Hematopoietic multipotent progenitor cell treated with erythropoietin and hydrocortisone succinate and interleukin-3 and kit ligand, for 17 days (in vitro differentiated cells): Measurements from ENCODE around the gene PTCD3.

Experiments
- DNase-seq: peaks from one replicate; pipeline ENCODE4 v3.0.0-alpha.2; 2015; ENCODE audit warnings: low spot score

PTCD3 gene

DNA sequence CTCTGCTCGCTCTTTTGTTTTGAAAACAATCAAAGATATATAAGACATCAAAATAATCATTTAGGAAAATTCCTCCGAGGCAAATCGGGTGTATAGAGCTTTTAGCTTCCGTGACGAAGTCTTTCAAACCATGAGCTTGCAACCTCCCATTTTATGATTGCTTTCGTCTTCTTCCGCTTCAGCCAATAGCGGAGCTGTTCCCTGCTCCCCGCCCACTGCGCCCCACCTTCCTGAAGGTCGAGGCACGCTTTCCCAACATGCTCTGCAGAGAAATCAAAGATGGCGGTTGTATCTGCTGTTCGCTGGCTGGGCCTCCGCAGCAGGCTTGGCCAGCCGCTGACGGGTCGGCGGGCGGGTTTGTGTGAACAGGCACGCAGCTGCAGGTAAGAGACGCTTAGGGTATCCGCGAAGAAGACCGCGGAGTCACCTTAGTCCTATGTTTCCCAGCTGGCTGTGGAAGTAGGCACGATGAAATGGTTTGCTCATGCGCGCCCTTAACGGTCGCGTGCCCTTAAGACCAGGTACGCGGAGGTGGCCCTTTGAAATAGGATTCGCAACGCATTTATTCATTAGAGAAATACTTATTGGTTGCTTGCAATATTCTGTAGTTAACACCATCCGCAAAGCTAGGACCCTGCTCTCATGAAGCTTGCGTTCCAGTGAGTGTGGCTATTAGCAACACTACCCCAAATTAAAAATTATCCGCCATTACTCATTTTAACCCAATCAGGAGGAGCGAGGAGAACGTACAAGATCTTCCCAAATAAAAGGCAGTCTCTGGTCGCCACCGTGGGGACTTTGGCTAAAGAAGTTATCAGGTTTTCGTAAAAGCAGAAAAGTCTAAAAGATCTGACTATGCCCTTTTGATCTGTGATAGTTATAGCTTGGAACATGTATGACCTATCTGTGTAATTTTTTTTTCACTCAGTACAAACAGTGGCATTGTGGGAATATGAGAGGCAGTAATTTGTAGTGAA lies at the start of gene PTCD3:
PTCD3 (plus strand) TSS at position 267 of the 977 bp plus-strand sequence; CDS start at position 280, 13 bp downstream.
- DNase-seq = peak; percentile 95

DNA sequence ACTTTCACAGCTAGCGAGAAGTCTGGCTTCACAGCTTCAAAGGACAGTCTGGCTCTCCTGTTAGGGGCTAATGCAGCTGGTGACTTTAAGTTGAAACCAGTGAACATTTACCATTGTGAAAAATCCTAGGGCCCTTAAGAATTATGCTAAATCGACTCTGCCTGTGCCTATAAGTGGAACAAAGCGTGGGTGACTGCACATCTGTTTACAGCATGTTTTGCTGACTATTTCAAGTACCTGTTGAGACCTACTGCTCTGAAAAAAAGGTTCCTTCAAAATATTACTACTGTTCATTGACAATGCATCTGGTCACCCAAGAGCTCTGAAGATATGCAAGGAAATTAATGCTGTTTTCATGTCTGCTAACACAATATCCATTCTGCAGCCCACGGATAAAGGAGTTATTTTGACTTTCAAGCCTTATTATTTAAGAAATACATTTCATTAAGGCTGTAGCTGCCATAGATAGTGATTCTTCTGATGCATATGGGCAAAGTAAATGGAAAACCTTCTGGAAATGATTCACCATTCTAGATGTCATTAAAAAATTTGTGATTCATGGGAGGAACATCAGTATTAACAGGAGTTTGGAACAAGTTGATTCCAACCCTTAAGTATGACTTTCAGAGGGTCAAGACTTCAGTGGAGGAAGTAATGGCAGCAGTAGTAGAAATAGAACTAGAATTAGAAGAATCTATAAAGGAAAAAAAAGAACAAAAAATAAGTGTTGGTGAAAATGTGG lies 49.3 kb upstream of the PTCD3 start:
- DNase-seq = no peak

DNA sequence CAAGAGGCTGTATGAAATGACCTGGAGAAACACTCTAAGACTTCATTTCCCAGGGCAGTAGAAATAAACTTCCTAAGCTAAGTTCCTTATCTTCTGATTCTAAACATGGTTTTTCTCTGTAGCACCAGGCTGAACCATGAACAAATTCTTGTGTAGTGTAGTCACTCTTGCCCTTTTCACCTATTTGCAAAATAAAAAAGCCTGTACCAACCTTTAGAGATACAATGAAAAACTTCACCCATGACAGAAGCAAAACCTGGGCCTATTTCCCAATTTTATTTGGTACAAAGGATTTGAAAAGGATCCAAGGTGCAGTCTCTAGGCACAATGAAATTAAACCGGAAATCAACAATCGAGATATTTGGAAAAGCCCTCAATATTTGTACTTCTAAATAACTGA lies 44.0 kb upstream of the PTCD3 start:
- DNase-seq = no peak

DNA sequence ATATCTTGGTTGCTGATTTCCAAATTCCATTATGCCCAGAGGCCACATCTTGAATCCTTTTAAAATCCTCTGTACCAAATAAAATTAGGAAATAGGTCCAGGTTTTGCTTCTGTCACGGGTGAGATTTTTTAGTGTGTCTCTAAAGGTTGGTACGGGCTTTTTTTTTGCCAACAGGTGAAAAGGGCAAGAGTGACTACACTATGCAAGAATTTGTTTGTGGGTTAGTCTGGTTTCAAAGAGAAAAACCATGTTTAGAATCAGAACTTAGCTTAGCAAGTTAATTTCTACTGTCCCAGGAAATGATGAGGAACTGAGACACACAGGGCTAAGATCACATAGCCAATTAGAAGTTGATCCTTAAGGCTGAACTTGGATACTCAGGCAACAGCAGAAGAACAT lies 42.0 kb upstream of the PTCD3 start:
- no peak for DNase-seq

DNA sequence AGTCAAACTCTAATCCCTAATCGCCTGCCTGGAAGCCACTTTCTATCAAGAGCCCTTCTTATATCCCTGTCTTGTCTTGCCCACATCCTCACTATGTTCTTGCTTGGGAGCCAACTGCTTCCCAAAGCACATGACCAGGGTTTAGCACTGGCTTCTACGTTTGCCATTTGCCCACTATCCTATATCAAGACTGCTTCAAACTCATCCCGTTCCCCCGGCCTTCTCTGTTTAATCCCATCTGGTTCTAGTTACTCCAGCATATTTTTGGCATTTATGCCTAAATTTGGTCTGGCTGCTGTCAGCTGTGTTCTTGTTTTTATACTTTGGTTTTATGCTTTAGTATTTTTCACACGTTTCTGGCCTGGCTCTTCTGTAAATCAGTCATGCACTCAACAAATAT lies 40.5 kb upstream of the PTCD3 start:
- no peak for DNase-seq

DNA sequence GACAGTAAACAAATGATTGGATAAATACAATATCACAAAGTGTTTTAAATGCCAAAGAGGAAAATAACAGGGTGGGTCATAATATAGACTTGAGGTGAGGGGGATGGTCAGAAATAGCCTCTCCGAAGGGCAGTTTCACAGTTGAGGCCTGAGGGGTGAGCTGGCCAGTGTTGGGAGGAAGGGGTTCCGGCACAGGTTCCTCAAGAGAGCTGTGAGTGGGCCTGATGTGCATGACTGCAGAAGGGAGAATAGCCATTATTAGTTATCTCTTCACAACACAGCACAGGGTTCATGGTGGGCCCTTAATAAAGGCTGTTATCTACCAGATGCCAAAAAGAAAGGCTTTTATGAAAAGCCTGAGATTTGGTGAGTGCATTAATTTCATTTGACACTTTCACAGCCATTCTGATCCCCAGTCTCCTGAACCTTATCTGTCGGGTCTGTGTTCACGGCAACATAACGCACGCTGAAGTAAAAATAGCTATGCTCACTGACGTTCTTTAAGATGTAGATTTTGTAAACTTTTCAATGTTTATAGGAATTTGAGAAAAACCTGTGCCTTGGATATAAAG lies 39.9 kb upstream of the PTCD3 start:
- no peak for DNase-seq

DNA sequence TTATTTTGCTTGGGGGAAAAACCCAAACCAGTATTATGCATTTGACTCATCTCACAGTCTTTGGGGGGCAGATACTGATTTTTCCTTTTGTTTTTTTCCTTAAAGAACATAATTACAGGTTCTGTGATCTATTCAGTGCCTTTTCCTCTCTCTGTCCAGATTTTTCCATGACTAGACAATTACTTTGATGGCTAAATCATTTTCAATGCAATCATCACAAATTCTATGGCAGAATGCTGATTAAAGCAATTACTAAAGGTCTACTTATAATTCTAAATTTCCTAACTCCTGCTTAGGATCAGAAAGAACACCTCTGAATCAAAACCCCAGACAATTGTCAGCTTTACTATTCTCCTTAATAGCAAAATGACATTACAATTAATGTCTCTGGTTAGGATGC lies 39.1 kb upstream of the PTCD3 start:
- DNase-seq = no peak

DNA sequence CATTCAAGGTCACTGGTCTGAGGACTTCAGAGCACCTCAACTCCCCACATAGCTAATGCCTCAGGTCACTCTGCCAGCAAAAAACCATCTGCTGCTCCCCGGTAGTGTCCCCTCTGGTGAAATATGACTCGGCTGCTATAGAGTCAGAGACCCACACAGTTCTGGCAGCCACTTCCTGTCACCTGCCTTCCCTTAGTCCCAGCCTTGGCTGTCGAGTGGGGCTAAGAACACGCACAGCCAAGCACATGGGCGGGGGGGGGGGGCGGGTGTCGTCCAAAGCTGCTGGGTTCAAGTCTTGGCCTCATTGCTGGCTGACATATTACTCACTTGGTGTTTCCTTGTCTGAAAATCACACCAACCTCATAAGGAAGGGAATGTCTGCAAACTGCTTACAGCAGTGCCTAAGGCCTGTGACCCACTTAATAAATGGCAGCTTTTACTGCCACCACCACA lies 37.9 kb upstream of the PTCD3 start:
- DNase-seq = no peak

DNA sequence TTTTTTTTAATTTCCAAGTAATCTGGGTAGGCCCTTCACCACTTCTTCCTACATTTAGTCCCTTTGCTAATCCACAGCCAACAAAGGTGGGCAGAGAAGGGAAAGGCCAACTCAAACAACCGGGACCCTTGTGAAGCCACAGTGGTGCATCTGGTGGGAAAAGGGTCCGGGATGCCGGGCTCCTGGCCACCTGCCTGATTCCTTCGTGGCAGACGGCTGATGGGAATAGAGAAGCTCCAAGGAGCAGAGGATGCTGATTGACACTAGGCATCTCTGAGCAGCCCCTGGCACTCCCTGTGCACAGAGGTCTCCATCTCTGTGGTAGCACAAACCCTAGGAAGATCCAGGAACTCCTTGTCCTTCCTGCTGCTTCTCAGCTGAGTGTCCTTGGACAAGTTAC lies 37.4 kb upstream of the PTCD3 start:
- DNase-seq = no peak

DNA sequence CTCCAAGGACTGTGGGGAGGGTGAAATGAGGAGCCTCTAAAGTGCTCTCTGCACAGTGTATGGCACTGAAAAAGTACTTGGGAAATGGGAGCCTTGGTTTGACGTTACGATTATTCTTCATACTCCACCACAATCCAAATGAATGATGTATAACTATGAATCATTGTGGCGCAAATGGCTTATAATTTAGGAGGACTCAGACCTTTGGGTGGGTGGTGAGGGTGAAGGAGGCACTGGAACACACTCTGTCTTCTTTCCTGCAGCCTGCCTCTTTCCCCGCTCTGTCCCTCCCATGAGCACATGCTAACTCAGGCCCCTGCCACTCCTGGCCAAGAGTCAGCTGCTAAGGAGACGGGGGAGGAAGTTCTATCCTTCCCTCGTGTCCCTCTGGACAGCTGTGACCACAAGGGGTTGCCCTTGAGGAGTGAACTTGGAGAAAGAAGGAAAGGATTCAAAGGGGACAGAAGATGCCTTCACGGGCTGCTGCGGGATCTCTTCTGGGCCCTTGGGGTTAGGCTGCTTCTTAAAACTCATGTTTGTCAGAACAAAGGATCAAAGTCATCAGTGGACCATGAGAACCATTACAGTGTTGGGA lies 36.8 kb upstream of the PTCD3 start:
- DNase-seq = no peak

DNA sequence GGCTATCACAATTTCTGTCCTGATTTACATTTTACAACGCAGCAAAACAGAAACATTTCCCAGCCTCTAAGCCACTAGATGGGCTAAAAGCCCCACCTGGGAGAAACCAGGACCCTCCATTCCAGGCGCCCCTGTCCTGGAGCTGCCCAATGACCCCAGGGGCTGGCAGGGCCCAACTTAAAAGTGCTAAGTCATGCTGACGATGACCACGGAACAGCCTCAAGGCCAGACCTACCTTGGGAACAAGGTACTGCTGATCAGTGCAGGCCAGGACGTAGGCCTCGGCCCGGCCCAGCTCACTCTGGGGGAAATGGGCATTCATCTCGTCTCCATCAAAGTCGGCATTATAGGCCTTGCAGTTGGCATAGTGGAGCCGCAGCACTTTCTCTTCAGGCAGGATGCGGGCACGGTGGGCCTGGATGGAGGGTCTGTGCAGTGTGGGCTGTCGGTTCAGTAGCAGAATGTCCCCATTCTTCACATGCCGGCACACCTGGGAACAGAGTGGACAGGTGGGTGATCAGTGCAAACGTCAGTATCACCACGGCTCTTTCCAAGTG lies 36.2 kb upstream of the PTCD3 start:
- DNase-seq = no peak

DNA sequence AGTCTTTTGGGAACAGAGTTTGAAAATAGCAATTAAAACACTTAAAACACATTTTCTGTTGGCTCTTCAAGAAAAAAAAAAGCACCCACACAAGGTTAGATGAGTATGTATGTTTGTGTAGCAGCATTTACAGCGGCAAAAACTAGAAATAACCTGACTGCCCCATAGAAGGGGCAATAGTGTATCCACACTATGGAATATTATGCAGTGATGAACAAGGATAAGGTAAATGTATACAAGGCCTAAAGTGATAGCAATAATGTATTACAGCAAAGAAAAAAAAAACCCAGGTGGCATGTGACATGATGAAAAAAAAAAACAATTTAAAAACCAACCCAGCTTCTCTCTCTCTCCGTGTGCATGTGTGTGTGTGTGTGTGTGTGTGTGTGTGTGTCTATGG lies 35.2 kb upstream of the PTCD3 start:
- no peak for DNase-seq

DNA sequence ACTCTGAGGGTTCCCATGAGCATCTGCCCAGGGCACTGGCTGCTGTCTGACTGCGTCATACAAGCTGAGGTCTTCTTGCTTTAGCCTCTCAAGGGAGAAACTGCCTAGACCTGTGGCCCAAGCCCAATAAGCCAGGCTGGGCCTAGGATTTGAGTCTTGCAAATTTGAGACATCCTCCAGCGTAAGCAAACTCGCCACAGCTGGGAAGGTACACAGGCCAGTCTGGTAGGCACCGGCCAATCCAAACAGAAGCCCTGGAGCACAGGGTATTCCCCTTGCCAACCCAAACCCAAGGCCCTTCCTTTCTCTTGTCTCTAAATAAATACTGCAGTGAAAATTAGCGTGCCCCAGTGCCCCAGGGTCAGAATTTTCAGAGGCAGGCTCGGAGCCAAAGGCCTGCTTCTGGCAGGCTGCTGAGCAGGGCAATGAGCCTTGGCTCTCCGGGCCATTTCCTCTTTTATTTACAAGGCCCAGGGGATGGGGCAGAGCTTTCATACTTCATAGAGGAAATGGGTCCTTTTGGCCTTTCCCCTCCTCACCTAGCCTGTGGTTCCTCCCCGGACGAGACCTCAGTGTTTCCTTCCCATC lies 33.7 kb upstream of the PTCD3 start:
- no peak for DNase-seq

DNA sequence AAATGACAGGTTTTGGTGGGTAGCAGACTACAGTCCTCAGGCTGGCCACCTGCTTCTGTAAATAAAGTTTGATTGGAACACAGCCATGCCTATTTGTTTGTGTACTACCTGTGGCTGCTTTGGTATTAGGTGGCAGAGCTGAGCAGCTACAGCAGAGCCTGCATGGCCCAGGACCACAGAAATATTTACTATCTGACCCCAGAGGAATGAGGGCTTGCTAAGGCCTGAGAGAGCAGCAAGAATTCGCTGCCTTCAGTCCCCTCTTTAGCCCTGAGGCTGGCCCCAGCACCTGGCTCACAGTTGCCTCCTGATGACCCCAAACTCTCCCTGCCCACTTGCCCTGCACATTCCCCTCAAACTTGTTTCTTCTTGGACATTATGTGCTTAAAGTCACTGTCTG lies 32.8 kb upstream of the PTCD3 start:
- DNase-seq = no peak

DNA sequence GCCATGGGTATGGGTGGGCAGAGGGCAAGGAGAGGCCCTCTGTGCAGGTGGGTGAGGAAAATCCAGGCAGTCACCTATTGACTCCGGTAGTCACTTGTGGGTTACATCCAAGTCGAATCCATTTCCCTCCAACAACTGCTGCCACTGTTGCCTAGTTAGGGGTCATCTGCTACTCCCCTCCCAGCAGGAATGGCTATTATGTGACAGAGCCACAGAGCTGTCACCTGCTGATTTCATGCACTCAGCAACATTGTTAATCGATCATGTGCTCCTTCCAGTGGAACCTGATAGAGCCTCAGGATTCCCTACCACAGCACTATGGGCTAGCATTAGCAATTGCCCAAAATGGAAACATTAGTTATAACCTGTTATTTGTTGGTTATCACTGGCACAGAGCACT lies 31.8 kb upstream of the PTCD3 start:
- no peak for DNase-seq

DNA sequence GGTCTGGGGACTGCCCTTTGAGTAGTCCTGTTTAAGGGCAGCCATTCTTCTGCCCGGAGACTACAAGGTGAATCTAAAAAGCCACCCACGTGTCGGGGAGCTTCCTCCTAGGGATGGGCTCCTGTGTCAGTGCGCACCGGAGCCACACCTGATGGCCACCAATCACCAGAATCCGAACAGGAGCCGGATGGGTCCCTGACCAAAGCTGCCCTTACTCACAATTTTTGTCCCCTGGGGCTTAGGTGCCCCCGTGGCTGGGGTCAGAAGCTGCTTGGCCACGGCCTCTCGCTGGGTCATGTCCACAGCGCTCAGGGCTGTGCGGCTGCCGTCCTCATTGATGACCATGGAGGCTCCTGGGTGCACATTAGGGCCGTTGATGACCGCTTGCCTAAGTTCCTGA lies 31.2 kb upstream of the PTCD3 start:
- no peak for DNase-seq

DNA sequence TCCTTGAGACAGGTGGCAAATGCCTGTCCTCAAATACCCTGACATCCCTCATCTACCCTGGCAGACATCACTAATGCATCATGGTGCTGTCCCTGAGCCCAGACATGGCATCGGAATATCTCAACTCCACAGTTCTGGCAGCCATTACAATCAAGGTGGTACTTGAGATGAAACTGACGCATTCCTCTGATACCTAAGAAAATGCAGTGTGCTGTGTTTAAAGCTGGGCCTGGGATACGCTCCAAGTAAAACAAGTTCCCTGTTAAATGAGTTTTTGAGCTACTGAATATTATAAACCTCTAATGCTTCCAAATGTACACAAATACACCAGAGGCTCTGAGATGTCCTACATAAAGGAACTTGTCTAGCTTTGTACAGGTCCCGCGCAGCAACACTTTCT lies 30.1 kb upstream of the PTCD3 start:
- DNase-seq = no peak

DNA sequence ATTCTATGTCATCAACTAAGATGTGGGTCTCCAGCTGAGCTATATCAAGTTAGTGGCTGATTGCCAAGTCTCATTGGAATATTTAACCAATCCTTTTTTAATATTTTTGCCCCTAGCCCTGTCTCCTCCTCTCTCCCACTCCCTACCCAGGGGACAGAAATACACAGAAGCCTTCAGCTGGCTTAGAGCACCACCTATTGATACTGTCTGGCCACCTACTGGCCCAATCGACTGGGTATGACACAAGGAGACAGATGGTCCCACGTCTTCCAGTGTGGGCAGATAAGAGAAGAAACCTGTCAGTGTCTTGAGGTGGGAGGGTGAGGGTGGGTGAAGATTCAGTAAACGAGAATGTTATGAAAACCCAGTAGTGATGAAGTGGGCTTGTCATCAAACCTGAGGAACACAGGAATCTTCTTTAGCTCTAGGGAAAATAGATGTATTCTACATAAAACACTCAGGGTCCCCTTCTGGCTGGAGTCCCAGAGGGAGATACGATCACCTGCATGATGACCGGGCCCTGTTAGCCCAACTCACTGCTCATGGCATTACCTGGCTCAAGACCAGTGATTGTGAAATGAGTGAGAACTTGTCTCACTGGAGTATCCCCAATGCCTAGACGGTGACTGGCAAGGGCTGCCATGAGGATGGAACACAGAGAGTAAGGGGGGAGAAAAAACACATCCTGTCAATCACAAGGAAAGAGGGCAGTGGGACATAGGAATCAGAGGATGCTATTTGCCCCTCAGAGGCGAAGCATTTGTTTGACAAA lies 27.1 kb upstream of the PTCD3 start:
- DNase-seq = peak; percentile 23

DNA sequence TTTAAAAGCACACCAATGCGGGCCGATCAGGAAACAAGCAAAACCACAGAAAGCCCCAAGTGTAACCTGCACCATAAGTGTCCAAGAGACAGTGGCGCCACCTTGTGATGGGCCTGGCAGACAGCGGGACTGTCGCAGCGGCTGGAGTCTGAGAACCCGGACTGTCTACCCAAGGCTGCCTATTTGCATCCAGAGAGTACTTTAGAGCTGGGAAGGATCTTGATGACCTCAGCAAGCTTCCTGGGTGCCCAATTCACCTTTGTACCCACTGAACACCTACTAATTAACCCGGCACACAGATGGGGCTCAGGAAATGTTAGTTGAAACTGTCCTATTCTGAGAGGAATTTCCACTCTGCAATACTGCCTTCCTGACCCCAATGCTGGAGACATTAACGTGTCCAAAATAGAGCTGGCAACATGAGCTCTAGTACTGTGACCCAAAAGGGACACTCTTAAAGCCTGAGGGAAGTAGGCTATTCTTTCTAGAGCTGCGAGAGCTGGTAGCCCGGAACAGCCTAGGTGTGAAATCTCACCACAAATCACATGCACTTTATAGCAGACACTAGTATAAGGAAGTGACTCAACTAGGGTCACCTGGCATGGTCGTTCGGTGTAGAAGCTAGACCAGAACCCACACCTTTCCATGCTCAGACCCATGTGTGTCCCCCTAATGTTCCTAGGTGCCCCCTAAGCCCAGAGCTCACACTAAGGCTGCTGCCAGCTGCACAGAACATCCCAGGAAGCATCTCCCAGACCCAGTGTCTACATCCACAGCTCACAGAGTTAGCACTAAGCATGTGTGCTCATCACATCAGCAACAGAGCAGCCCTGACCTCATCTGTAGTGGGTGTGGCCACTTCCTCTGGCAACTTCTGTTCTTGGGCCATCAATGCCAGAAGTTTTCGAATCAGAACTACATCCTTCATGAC lies 25.8 kb upstream of the PTCD3 start:
- peak; percentile 46 for DNase-seq

DNA sequence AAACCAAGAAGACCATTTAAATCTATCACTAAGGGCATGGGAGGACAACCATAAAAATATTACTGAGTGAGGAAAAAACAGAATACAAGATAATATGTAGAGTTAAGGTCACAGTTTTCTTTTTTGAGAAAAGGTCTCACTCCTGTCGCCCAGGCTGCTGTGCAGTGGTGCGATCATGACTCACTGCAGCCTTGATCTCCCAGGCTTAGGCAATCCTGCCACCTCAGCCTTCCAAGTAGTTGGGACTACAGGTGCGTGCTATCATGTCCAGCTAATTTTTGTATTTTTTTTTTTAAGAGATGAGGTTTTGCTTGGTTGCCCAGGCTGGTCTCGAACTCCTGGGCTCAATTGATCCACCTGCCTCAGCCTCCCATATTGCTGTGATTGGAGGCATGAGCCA lies 24.3 kb upstream of the PTCD3 start:
- DNase-seq = no peak
